T-helper 17 cell (primary cell): Measurements from ENCODE around the gene IFIT5. TPM values are rescaled to one million over a fixed set of nuclear protein-coding genes. Genes with fewer than 3 reads are reported as not detected.
"Not testable (repeated sequence)": the region's sequence is repeated elsewhere in the genome, so short reads cannot be mapped to it uniquely, and the experiment has no call there.

Experiments used
- ATAC-seq: fragments of 150-1000 bp; cut with Tn5 transposase; 2 replicates; pipeline ENCODE4 v1.10.0; 2021; ENCODE audit warnings: mild to moderate bottlenecking, moderate library complexity
- DNase-seq, 3 donors: peaks; one replicate each; pipeline versions ENCODE4 v3.0.0 to v3.0.0-alpha.2; 2020 to 2021
- H3K9me3 ChIP-seq: one replicate; pipeline ENCODE4 v1.7.0; 2013; ENCODE audit warnings: low read length, mild to moderate bottlenecking; ENCODE audit not compliant: control insufficient read depth, poor library complexity, severe bottlenecking
- H3K27ac Mint-ChIP-seq: one replicate; pipeline ENCODE4 v1.8.0; 2022; ENCODE audit warnings: mild to moderate bottlenecking, moderate library complexity, mixed read lengths
- H3K27me3 Mint-ChIP-seq: one replicate; pipeline ENCODE4 v1.8.0; 2022; ENCODE audit warnings: mixed read lengths
- H3K36me3 Mint-ChIP-seq: one replicate; pipeline ENCODE4 v1.8.0; 2022; ENCODE audit warnings: low read depth, mixed read lengths
- H3K4me1 Mint-ChIP-seq: one replicate; pipeline ENCODE4 v1.8.0; 2022; ENCODE audit warnings: mild to moderate bottlenecking, mixed read lengths
- H3K4me3 Mint-ChIP-seq: one replicate; pipeline ENCODE4 v1.8.0; 2022; ENCODE audit warnings: mild to moderate bottlenecking, moderate library complexity, mixed read lengths
- total RNA-seq, 4 donors: library from RNA in 2 of 4; stranded (reverse) in 2 of 4; gene quantifications; one replicate each; pipeline ENCODE4 v1.2.3 and lab custom pipeline; 2022 to 2026

Gene IFIT5
- total RNA-seq, 2 donors from 2014 or later = 12.7 to 15.2 TPM

DNA sequence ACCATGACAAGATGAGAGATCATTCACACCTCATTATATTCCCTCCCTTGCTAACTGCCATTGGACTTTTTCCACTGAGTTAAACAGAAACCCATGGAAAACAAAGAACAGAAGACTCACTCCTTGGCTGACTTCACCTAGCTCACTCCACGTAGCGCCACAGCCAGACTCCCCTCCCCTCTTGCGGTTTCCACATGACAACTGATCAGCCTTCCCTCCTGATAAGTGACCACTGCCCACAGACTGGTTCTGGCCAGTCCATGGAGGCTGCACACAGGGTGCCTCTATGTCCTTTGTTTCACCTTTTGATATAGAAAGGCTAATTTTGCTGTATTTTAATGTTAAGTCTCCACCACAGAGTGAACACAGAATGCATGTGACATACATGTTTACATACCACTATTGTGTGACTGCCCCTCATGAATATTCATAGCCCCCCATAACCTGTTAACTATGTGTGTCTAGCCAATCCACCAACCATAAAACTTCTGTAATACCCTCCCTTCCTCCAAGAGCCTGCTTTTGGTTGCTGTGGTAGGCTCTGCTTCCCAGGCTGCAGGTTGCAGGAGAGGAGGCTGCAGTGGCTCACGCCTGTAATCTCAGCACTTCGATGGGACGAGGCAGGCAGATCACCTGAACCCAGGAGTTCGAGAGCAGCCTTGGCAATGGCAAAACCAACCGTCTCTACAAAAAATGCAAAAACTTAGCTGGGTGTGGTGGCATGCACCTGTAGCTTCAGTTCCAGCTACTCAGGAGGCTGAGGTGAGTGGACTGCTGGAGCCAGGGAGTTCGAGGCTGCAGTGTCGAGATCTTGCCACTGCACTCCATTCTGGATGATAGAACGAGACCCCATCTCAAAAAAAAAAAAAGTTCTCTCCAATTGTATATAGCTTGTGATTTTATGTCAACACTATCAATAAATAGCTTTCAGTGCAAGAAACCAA lies 10.0 kb upstream of the IFIT5 start:
- no peak overlapping the region for H3K27ac Mint-ChIP-seq
- no peaks in the 10 kb centered on the region for H3K27me3 Mint-ChIP-seq
- H3K4me1 Mint-ChIP-seq = peaks cover 8% of the 10 kb centered on the region
- no peak overlapping the region for H3K4me3 Mint-ChIP-seq
- H3K9me3 ChIP-seq = no peaks in the 10 kb centered on the region
- DNase-seq (no peak), ATAC-seq (no peak)
- H3K36me3 Mint-ChIP-seq = peaks cover 3% of the 10 kb centered on the region

DNA sequence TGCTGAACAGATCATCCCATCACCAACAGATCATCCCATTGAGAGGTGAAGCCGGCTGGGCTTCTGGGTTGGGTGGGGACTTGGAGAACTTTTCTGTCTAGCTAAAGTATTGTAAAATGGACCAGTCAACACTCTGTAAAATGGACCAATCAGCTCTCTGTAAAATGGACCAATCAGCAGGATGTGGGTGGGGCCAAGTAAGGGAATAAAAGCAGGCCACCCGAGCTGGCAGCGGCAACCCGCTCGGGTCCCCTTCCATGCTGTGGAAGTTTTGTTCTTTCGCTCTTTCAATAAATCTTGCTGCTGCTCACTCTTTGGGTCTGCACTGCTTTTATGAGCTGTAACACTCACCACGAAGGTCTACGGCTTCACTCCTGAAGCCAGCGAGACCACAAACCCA lies 8.2 kb upstream of the IFIT5 start:
- DNase-seq, H3K27ac Mint-ChIP-seq, H3K9me3 ChIP-seq, ATAC-seq, H3K27me3 Mint-ChIP-seq, H3K4me3 Mint-ChIP-seq, H3K36me3 Mint-ChIP-seq: not testable (repeated sequence)
- peaks cover 12% of the 10 kb centered on the region for H3K4me1 Mint-ChIP-seq

DNA sequence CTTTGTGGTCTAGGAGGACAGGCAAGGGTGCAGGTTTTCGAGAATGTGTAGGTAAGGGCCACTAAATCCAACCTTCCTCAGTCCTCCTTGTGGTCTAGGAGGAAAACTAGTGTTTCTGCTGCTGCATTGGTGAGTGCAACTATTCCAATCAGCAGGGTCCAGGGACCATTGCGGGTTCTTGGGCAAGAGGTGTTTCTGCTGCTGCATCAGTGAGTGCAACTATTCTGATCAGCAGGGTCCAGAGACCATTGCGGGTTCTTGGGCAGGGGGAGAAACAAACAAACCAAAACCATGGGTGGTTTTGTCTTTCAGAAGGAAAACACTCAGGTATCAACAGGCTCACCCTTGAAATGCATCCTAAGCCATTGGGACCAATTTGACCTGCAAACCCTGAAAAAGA lies 6.6 kb upstream of the IFIT5 start:
- DNase-seq, H3K4me3 Mint-ChIP-seq, H3K27ac Mint-ChIP-seq, H3K9me3 ChIP-seq, H3K27me3 Mint-ChIP-seq, H3K36me3 Mint-ChIP-seq, ATAC-seq: not testable (repeated sequence)
- peaks cover 11% of the 10 kb centered on the region for H3K4me1 Mint-ChIP-seq

DNA sequence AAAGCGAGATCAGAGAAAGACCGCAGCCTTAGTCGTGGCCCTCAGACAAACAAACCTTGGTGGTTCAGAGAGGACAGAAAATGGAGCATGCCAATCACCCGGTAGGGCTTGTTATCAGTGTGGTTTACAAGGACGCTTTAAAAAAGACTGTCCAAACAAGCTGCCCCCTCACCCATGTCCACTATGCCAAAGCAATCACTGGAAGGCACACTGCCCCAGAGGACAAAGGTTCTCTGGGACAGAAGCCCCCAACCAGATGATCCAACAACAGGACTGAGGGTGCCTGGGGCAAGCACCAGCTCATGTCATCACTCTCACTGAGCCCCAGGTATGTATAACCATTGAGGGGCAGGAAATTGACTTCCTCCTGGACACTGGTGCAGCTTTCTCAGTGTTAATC lies 5.1 kb upstream of the IFIT5 start:
- peaks cover 15% of the 10 kb centered on the region for H3K4me1 Mint-ChIP-seq
- not testable (repeated sequence) for H3K27me3 Mint-ChIP-seq, H3K36me3 Mint-ChIP-seq, H3K27ac Mint-ChIP-seq, ATAC-seq, DNase-seq, H3K9me3 ChIP-seq, H3K4me3 Mint-ChIP-seq

DNA sequence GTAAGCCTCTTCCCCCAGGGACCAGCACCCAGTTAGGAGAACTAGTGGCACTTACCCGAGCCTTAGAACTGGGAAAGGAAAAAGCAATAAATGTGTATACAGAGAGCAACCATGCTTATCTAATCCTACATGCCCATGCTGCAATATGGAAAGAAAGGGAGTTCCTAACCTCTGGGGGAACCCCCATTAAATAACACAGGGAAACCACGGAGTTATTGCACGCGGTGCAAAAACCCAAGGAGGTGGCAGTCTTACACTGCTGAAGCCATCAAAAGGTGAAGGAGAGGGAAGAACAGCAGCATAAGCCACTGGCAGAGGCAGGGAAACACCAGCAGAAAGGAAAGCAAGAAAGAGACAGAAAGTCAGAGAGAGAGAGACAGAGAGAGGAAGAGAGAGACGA lies 3.8 kb upstream of the IFIT5 start:
- DNase-seq, H3K9me3 ChIP-seq, H3K36me3 Mint-ChIP-seq, ATAC-seq, H3K4me3 Mint-ChIP-seq, H3K27ac Mint-ChIP-seq, H3K27me3 Mint-ChIP-seq: not testable (repeated sequence)
- peaks cover 19% of the 10 kb centered on the region for H3K4me1 Mint-ChIP-seq

DNA sequence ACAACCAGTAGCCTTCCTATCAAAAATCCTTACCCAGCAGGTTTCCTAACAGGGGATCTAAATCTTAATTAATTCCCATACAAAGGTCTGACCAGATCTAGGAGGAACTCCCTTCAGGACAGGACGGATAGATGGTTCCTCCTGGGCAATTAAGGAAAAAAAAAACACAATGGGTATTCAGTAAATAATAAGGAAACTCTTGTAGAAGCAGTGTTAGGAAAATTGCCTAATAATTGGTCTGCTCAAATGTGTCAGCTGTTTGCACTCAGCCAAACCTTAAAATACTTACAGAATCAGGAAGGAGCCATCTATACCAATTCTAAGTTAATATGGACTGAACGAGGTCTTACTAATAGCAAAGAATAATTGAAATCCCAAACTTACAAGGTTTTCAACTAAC lies 3.2 kb upstream of the IFIT5 start:
- not testable (repeated sequence) for DNase-seq, H3K9me3 ChIP-seq, ATAC-seq, H3K36me3 Mint-ChIP-seq, H3K4me3 Mint-ChIP-seq, H3K27ac Mint-ChIP-seq, H3K27me3 Mint-ChIP-seq
- peaks cover 23% of the 10 kb centered on the region for H3K4me1 Mint-ChIP-seq

DNA sequence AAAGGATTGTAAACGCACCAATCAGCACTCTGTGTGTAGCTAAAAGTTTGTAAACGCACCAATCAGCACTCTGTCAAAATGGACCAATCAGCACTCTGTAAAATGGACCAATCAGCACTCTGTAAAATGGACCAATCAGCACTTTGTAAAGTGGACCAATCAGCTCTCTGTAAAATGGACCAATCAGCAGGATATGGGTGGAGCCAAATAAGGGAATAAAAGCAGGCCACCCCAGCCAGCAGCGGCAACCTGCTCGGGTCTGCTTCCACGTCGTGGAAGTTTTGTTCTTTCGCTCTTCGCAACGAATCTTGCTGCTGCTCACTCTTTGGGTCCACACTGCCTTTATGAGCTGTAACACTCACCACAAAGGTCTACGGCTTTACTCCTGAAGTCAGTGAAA lies 2.1 kb upstream of the IFIT5 start:
- peaks cover 30% of the 10 kb centered on the region for H3K4me1 Mint-ChIP-seq
- H3K36me3 Mint-ChIP-seq, H3K27me3 Mint-ChIP-seq, DNase-seq, ATAC-seq, H3K9me3 ChIP-seq: not testable (repeated sequence)
- peak overlapping the region; percentile 36 for H3K4me3 Mint-ChIP-seq
- peak overlapping the region; percentile 24 for H3K27ac Mint-ChIP-seq

DNA sequence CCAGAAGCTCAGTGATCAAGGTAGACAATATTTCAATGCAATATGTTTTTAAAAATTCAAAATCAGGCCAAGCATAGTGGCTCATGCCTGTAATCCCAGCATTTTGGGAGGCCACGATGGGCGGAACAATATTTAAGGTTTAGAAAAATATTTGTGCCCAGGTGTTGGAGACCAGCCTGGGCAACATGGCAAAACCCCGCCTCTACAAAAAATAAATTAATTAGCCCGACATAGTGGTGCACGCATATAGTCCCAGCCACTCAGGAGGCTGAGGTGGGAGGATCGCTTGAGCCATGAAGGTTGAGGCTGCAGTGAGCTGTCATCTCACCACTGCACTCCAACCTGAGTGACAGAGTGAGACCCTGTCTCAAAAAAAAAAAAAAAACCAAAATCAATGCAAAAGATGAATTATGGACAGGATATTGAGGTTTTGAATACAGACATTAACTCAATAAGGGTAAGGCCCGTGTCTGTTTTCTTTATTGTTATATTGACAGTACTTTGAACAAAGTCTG lies 913 bp upstream of the IFIT5 start:
- H3K4me1 Mint-ChIP-seq = peaks cover 39% of the 10 kb centered on the region
- H3K9me3 ChIP-seq = no peaks in the 10 kb centered on the region
- no peak for ATAC-seq
- H3K4me3 Mint-ChIP-seq = peak overlapping the region; percentile 98
- H3K27ac Mint-ChIP-seq = peak overlapping the region; percentile 98
- no peaks in the 10 kb centered on the region for H3K27me3 Mint-ChIP-seq
- peaks cover 5% of the 10 kb centered on the region for H3K36me3 Mint-ChIP-seq
- DNase-seq = no peak

DNA sequence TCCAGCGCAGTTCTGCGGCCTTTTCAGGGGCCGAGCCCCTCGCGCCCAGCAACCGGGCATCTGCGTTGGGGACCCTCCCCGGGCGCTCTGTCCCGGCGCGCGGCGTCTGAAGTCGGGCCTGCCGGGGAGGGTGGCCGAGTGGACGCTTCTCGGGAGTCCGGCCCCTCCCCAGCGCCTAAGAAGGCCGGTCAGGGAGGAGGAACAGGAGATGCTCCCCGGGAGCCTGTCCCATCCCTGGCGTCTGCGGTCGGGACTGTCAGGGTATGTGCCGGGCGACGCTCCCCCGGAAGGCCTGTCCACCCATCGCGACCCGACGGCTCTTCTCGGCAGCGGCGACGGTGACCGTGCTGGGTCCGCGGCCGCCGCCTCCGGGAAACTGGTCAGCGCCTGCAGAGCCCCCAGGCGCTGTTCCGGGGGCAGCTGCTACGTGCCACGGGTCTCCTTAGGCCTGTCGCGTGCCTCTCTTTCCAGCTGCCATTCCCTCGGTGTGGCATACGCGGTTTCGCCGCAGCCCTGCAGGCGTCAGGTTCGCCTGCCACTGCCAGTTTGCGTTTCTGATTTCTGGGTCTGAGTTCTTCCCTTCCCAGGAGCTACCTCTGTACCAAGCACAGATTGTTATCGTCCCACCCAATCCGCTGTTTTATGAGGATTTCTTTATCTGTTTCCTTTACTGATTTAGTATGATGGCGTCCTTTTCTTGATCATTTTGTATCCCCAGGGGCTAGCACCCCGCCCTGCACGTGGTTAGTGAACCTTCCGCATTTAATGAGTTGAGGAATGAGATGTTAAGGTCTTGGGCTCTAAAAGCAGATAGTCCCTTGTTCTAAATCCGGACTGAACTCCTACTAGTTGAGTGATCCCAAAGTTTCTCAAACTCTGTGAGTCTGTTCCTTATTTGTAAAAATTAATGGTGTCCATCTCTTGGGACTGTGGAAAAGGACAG lies 782 bp downstream of the IFIT5 start:
- H3K27ac Mint-ChIP-seq = peak overlapping the region; percentile 98
- peak overlapping the region; percentile 98 for H3K4me3 Mint-ChIP-seq
- peak; percentile 54 for ATAC-seq
- H3K36me3 Mint-ChIP-seq = peaks cover 5% of the 10 kb centered on the region
- H3K9me3 ChIP-seq = no peaks in the 10 kb centered on the region
- peaks cover 43% of the 10 kb centered on the region for H3K4me1 Mint-ChIP-seq
- DNase-seq = peak in 2 of 3 donors; percentile 28 to 36
- H3K27me3 Mint-ChIP-seq = no peaks in the 10 kb centered on the region

DNA sequence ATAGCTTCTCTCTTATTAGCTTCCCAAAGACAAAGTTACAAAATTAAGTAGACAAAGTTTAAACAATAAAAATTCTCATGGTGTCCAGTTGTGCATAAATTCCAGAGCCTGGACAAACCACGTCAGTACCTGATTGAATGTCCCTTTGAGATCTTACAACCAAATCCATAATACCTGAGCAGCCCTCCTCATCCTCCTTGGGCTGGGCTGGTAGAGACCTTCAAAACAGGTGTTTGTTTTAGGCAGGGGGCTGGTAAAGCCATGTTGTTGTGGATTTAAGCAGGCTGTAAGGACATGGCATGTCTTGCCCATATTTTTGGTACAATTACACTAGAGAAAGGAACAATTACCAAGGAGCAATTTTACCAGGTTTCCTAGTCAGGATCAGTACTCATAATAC lies 2.1 kb downstream of the IFIT5 start:
- H3K27ac Mint-ChIP-seq = peak overlapping the region; percentile 98
- peaks cover 37% of the 10 kb centered on the region for H3K4me1 Mint-ChIP-seq
- H3K9me3 ChIP-seq = no peaks in the 10 kb centered on the region
- H3K4me3 Mint-ChIP-seq = peak overlapping the region; percentile 98
- peaks cover 3% of the 10 kb centered on the region for H3K36me3 Mint-ChIP-seq
- DNase-seq (no peak), ATAC-seq (no peak)
- H3K27me3 Mint-ChIP-seq = no peaks in the 10 kb centered on the region

DNA sequence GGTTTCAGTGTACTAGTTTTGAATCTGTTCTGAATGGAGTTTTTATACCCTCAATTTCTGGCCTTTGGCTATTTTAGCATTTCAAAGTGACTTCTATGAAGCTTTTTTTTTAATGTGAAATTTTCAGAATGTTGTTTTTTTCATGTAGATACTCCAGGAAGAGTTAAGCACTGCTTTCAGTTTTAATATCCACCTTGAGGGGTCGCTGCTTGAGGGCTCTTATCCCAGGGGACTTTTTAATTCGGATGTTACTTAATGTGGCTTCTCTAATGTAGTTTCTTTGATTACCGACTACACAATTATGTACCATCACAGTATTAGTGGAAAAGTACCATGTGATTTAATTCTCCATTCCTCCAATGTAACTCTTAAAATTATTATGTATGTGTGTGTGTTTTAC lies 5.2 kb downstream of the IFIT5 start:
- H3K27ac Mint-ChIP-seq = peak overlapping the region; percentile 21
- peaks cover 33% of the 10 kb centered on the region for H3K4me1 Mint-ChIP-seq
- no peak overlapping the region for H3K4me3 Mint-ChIP-seq
- ATAC-seq (peak; percentile 25), DNase-seq (no peak)
- no peaks in the 10 kb centered on the region for H3K9me3 ChIP-seq
- peaks cover 6% of the 10 kb centered on the region for H3K36me3 Mint-ChIP-seq
- H3K27me3 Mint-ChIP-seq = no peaks in the 10 kb centered on the region

DNA sequence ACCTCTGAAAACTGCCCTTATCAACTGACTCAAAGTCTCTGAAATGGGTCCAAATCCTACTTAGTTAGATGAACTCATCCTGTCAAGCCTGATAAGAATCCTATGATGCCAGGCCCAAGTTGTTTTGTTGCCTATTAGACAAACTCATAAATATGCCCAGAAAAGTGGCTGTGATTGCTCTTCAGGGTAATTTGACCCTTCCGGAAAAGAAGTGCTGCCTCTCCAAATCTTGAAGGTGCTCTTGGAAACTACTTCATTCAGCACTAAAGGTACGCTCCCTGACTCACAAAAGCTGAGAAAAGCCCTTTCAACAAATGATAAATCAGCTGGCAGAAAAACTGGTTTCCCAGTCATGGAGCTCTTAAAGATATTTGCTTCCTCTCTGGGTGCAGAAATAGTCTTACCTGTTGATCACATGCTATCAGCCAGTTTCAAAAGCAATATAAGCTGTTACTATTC lies 6.7 kb downstream of the IFIT5 start:
- no peak for ATAC-seq
- Mint-ChIP-seq H3K4me1 (peaks cover 26% of the 10 kb centered on the region), H3K4me3 (no peak overlapping the region), H3K27me3 (no peaks in the 10 kb centered on the region), H3K27ac (peak overlapping the region; percentile 29), H3K36me3 (peaks cover 3% of the 10 kb centered on the region)
- DNase-seq = no peak
- H3K9me3 ChIP-seq = no peaks in the 10 kb centered on the region

DNA sequence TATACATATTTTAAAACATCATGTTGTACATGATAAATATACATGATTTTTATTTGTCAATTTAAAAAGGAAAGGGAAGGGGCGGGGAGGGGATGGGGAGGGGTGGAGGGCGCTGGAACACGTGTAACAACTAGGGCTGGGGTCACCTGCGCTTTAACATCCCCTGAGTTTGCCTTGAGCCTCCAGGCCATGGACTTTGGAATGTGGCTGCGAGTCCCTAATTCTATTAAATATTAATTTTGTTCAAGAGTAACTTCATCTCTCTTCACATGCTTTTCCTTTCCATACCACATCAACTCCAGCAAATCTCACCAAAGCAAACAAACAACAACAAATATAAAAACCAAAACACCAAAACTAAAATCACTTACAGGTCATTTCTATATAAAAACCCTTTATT lies 10.6 kb downstream of the IFIT5 start:
- ATAC-seq = no peak
- no peak overlapping the region for H3K4me3 Mint-ChIP-seq
- H3K4me1 Mint-ChIP-seq = peaks cover 5% of the 10 kb centered on the region
- H3K27me3 Mint-ChIP-seq = peaks cover 14% of the 10 kb centered on the region
- DNase-seq = no peak
- peaks cover 3% of the 10 kb centered on the region for H3K36me3 Mint-ChIP-seq
- H3K9me3 ChIP-seq = no peaks in the 10 kb centered on the region
- H3K27ac Mint-ChIP-seq = no peak overlapping the region
